Keratinocyte (primary cell): Measurements from ENCODE around the gene GNG8. TPM values are rescaled to one million over a fixed set of nuclear protein-coding genes. Genes with fewer than 3 reads are reported as not detected.

ENCODE experiments used
- DNase-seq: peaks from one replicate; pipeline ENCODE4 v3.0.0-alpha.2; 2011; ENCODE audit warnings: low read depth, missing footprints, low spot score
- FAIRE-seq: peaks from 2 replicates; lab custom pipeline; 2011; peaks lifted over from hg19 to GRCh38; lab: Jason Lieb, UNC
- H2AFZ ChIP-seq: 2 replicates; pipeline ENCODE4 v1.6.0; 2012; ENCODE audit warnings: low read length, control low read depth, inconsistent platforms; ENCODE audit not compliant: control insufficient read depth
- H3K27ac ChIP-seq: 2 replicates; pipeline ENCODE4 v1.5.1; 2011; ENCODE audit warnings: low read length; ENCODE audit not compliant: control insufficient read depth, insufficient read depth
- H3K27me3 ChIP-seq: 3 replicates; pipeline ENCODE4 v1.6.0; 2011; ENCODE audit warnings: low read length; ENCODE audit not compliant: control insufficient read depth, insufficient read depth; ENCODE audit errors: extremely low read depth
- H3K36me3 ChIP-seq, 2 experiments: 2 replicates in 1 of 2; 3 replicates in 1 of 2; pipeline ENCODE4 v1.5.1; 2011; ENCODE audit warnings: low read length in 2 of 2, mild to moderate bottlenecking in 1 of 2; ENCODE audit not compliant: control insufficient read depth in 2 of 2, insufficient read depth in 2 of 2; ENCODE audit errors: extremely low read depth in 1 of 2
- H3K4me1 ChIP-seq: 3 replicates; pipeline ENCODE4 v1.5.1; 2011; ENCODE audit warnings: low read length; ENCODE audit not compliant: control insufficient read depth, insufficient read depth; ENCODE audit errors: extremely low read depth
- H3K4me2 ChIP-seq: 3 replicates; pipeline ENCODE4 v1.6.0; 2011; ENCODE audit warnings: low read depth, low read length; ENCODE audit not compliant: control insufficient read depth, insufficient read depth; ENCODE audit errors: extremely low read depth
- H3K4me3 ChIP-seq, 3 experiments: fragments of 200-600 bp in 1 of 3; sonication (generic) in 1 of 3; 2 replicates in 2 of 3; 3 replicates in 1 of 3; pipeline ENCODE4 v1.5.1; 2011 to 2016; ENCODE audit warnings: low read length in 3 of 3, mild to moderate bottlenecking in 3 of 3, control low read depth in 2 of 3, inconsistent platforms in 1 of 3, low read depth in 1 of 3, mixed read lengths in 1 of 3, mixed run types in 1 of 3, moderate library complexity in 1 of 3; ENCODE audit not compliant: control insufficient read depth in 2 of 3, insufficient read depth in 2 of 3; ENCODE audit errors: extremely low read depth in 1 of 3
- H3K79me2 ChIP-seq: 2 replicates; pipeline ENCODE4 v1.6.0; 2012; ENCODE audit warnings: low read length; ENCODE audit not compliant: control insufficient read depth, insufficient read depth
- H3K9ac ChIP-seq: 3 replicates; pipeline ENCODE4 v1.6.0; 2011; ENCODE audit warnings: low read length; ENCODE audit not compliant: control insufficient read depth, insufficient read depth; ENCODE audit errors: extremely low read depth
- H3K9me1 ChIP-seq: 3 replicates; pipeline ENCODE4 v1.6.0; 2011; ENCODE audit warnings: low read length; ENCODE audit not compliant: control insufficient read depth, insufficient read depth; ENCODE audit errors: extremely low read depth
- H3K9me3 ChIP-seq: 2 replicates; pipeline ENCODE4 v1.5.1; 2012; ENCODE audit warnings: low read depth, low read length; ENCODE audit not compliant: control insufficient read depth
- H4K20me1 ChIP-seq: 3 replicates; pipeline ENCODE4 v1.6.0; 2011; ENCODE audit warnings: low read length; ENCODE audit not compliant: control insufficient read depth, insufficient read depth; ENCODE audit errors: extremely low read depth
- EZH2 ChIP-seq: IDR thresholded peaks from one replicate; pipeline ENCODE4 v1.6.1; 2012; ENCODE audit warnings: inconsistent platforms, mild to moderate bottlenecking, low read length, moderate library complexity
- dilution Hi-C: fragments of 300-500 bp; cut with MboI; formaldehyde crosslinking; loops from one replicate; pipeline ENCODE4 v1.7.0; 2020; ENCODE audit warnings: low sequenced_read_pairs; ENCODE audit not compliant: extremely low pct_ligation_motif_present
- polyA plus RNA-seq, 5 experiments: library from polyadenylated mRNA; depleted of rRNA in 3 of 5; stranded (reverse) in 3 of 5; stranded (forward) in 1 of 5; unstranded in 1 of 5; fragments of >200 nt; gene quantifications; 1 replicate in 1 of 5; 2 replicates in 3 of 5; 3 replicates in 1 of 5; pipeline versions ENCODE4 v1.2.1 to v1.2.3, GENCODE V29; 2011 to 2012; ENCODE audit warnings: missing spikeins in 2 of 5, low read depth in 1 of 5, low replicate concordance in 1 of 5
- TF ChIP-seq, protein P1 (sequence below), 3 experiments: IDR thresholded peaks in 1 of 3; conservative IDR thresholded peaks in 1 of 3; optimal IDR thresholded peaks in 1 of 3; 2 replicates in 2 of 3; 3 replicates in 1 of 3; pipeline versions ENCODE3 to v1.5.1; 2011; ENCODE audit warnings: low read length in 3 of 3, mild to moderate bottlenecking in 3 of 3, moderate library complexity in 2 of 3, control low read depth in 1 of 3, inconsistent platforms in 1 of 3; ENCODE audit not compliant: insufficient read depth in 2 of 3; ENCODE audit errors: extremely low read depth in 1 of 3

The GNG8 gene
- polyA plus RNA-seq, 1 donor (not counting 4 experiments of a cell fraction or from before 2014, with no cell fraction given) = not detected

DNA sequence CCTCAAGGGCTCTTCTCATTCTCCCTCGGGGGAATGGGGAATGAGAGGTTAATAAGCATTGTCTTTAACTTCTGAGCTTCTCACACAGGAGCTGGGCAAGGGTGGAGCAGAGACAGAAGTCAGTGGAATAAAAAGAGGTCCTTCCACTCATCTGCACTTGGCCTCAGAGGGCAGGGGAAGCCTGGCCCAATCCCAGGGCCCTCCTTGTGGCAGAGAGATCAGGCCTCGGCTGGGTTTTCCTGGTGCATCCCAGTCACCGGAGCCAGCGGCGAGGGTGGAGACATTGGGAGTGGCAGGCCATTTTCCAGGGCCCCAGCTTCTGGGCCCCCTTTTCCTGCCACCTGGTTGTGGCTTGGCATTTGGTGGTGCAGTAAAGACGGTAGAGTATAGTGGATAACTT lies 24.2 kb downstream of the GNG8 start:
- H3K79me2 ChIP-seq = peaks cover 8% of the 10 kb centered on the region
- no peak overlapping the region for H3K27ac ChIP-seq
- no peak overlapping the region for H3K4me2 ChIP-seq
- H3K9ac ChIP-seq = no peak overlapping the region
- no peaks in the 10 kb centered on the region for H3K9me3 ChIP-seq
- DNase-seq (no peak), FAIRE-seq (no peak)
- peaks cover 34 to 38% of the 10 kb centered on the region in 2 experiments for H3K36me3 ChIP-seq
- no peak overlapping the region for H2AFZ ChIP-seq
- no peak overlapping the region for H3K4me3 ChIP-seq
- peaks cover 2% of the 10 kb centered on the region for H3K4me1 ChIP-seq
- H3K9me1 ChIP-seq = no peaks in the 10 kb centered on the region
- peaks cover 5% of the 10 kb centered on the region for H4K20me1 ChIP-seq
- dilution Hi-C loops = no loop called here
- H3K27me3 ChIP-seq = no peaks in the 10 kb centered on the region
- TF ChIP-seq, protein P1, sequence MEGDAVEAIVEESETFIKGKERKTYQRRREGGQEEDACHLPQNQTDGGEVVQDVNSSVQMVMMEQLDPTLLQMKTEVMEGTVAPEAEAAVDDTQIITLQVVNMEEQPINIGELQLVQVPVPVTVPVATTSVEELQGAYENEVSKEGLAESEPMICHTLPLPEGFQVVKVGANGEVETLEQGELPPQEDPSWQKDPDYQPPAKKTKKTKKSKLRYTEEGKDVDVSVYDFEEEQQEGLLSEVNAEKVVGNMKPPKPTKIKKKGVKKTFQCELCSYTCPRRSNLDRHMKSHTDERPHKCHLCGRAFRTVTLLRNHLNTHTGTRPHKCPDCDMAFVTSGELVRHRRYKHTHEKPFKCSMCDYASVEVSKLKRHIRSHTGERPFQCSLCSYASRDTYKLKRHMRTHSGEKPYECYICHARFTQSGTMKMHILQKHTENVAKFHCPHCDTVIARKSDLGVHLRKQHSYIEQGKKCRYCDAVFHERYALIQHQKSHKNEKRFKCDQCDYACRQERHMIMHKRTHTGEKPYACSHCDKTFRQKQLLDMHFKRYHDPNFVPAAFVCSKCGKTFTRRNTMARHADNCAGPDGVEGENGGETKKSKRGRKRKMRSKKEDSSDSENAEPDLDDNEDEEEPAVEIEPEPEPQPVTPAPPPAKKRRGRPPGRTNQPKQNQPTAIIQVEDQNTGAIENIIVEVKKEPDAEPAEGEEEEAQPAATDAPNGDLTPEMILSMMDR (optimal IDR thresholded peaks at IDR 0.05 in 1 of 3, IDR thresholded peaks at IDR 0.05 in 1 of 3, conservative IDR thresholded peaks at IDR 0.05 in 1 of 3; ENCODE audit: extremely low read depth in 1 of 3, insufficient read depth in 2 of 3, low read length in 3 of 3) = no peak
- no peak for TF ChIP-seq EZH2

DNA sequence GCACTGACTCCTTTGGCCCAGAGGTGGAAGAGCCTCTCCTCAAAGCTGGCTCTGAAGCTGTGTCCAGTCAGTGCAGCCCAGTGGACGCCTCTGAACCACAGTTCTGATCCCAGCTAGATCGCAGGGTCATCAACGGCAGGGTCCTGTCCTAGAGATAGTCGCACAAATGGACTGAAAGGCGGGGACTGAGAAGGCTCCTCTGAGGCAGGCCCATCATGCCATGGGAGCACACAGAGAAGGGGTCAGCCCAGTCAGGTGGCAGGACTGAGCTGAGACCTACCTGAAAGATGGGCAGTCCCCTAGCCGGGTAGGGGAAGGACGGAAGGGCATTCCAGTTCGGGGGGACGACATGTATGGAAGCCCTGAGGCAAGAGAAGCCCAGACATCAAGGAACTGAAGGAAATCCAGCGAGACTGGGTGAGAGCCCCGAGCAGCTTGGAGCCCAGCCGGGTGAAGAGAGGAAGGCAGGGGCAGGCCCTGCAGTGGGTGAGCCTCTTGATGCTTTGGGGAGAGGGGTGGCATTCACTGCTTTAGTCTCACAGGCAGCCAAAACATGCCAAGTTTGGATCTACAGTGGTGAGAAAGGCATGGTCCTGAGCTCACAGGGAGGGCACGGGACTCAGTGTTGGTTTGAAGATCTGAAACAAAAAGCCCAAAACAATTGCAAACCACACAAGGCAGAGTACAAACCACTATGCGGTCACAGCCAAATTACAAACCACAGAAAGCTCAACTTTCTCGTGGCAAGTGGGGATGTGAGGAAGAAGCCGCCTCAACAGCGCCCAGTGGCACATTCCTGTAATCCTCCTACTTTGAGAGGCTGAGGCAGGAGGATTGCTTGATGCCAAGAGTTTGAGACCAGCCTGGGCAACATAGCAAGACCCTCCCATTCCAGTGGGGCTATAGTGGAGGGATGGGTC lies 24.9 kb downstream of the GNG8 start:
- TF ChIP-seq, protein P1 (optimal IDR thresholded peaks at IDR 0.05 in 1 of 3, IDR thresholded peaks at IDR 0.05 in 1 of 3, conservative IDR thresholded peaks at IDR 0.05 in 1 of 3; ENCODE audit: extremely low read depth in 1 of 3, insufficient read depth in 2 of 3, low read length in 3 of 3) = no peak
- no peak for TF ChIP-seq EZH2
- no peaks in the 10 kb centered on the region for H3K9me3 ChIP-seq
- peaks cover 10% of the 10 kb centered on the region for H4K20me1 ChIP-seq
- DNase-seq = no peak
- no peak overlapping the region for H3K27ac ChIP-seq
- dilution Hi-C loops = no loop called here
- H3K9ac ChIP-seq = no peak overlapping the region
- H3K4me1 ChIP-seq = peaks cover 8% of the 10 kb centered on the region
- no peak overlapping the region for H3K4me3 ChIP-seq
- peak; percentile 29 for FAIRE-seq
- no peak overlapping the region for H3K4me2 ChIP-seq
- no peaks in the 10 kb centered on the region for H3K27me3 ChIP-seq
- peaks cover 39 to 44% of the 10 kb centered on the region in 2 experiments for H3K36me3 ChIP-seq
- H3K79me2 ChIP-seq = peaks cover 15% of the 10 kb centered on the region
- H2AFZ ChIP-seq = no peak overlapping the region
- no peaks in the 10 kb centered on the region for H3K9me1 ChIP-seq
